NCI-H2171 treated with DMSO at 0.1 percent for 48 hours (cell line): ENCODE measurements around the gene ARHGAP24.
"Not testable (repeated sequence)": the region's sequence is repeated elsewhere in the genome, so short reads cannot be mapped to it uniquely, and the experiment has no call there.

ENCODE experiments used
- DNase-seq: peaks from one replicate; lab custom pipeline; 2025; lab: John Stamatoyannopoulos, UW

Gene ARHGAP24

DNA sequence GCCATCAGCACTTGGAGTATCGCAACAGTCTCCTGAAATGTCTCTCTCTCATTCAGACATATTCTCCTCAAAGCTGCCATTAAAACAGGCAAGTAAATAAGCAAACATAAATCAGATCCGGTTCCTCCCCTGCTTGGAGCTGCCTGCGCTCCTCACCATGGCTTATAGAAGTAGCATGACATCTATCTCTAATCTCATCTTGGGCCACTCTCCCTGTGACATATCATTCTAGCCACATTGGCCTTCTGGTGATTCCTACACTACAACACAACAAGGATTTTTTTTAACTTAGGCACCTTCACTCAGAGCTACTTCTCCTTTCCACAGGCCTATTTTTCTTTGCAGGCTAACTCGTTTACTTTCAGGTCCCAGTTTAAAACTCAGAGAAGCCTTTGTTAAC lies 387.9 kb downstream of the ARHGAP24 start:
- DNase-seq = no peak

DNA sequence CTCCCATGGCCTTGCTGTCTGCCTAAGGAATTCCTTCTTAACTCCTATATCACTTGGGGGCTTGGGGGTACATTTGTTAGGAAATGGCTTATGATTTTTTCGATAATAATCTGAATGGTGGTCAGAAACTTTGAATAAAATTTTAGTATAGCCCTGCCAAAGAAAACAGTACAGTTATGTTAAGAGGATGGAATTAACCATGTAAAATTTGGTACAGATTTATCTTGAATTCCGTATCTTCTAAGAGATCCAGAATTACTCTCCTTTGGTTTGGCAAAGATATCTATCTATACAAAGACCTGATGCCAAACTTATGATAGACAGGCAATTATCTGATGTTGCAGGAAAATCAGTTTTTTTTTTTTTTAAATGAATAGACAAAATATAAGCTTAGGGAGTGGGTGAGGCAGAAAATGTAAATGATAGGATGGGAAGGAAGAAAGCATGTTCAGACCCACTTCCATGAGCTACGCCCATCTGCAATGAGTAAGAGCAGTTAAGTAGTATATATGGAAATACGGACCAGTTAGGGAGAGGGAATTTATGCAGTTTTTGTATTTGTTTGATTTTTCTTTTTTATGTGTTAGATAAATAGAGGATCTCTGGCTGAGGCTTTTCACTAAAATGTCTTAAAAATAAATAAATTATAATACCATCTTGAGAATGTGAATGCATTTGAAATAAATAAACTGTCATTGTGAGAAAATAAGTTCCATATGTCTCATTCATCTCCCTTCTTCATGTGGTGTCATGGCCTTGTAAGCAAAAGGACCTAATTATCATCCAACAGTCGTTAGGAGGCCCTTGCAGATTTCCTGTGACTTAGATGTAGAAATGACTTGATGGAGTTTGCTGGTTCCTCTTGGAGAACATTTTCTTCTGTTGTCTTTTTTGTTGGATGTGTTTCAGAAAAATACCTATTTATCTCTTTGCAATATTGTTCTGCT lies 389.6 kb downstream of the ARHGAP24 start:
- DNase-seq = no peak

DNA sequence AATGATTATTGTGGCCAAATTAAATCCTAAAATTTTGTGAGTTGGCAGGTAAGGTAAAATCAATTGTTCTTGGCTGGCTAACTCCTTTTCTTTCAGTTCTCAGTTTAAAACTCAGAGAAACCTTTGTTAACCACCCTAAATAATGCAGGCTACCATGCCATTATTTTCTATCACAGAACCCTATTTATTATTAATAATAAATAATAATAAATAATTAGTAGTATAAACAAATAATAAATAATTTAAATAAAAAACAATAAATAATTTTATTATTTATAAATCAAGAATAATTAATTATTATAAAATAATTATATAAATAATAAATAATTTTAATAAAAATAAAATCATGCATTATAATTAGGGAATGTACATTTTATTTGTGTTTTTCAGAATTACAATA lies 390.3 kb downstream of the ARHGAP24 start:
- DNase-seq = no peak

DNA sequence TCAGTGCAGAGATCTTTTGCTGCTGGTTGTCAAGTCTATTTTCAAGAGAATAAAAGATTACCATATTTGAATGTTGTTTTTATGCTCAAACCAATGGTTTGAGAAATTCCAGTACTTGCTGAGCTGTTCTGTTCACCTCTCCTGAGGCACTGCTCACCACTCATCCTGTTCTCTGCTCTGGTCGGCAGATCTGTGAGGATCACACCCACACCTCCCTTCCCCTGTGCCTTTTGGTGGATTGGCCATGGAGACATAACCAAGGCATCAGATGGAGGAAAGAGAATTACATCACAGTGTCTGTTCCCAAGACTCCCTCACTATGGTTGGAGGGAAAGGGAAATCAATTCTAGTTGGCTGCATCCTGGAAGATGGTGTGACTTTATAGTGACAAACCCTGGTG lies 391.6 kb downstream of the ARHGAP24 start:
- DNase-seq = no peak

DNA sequence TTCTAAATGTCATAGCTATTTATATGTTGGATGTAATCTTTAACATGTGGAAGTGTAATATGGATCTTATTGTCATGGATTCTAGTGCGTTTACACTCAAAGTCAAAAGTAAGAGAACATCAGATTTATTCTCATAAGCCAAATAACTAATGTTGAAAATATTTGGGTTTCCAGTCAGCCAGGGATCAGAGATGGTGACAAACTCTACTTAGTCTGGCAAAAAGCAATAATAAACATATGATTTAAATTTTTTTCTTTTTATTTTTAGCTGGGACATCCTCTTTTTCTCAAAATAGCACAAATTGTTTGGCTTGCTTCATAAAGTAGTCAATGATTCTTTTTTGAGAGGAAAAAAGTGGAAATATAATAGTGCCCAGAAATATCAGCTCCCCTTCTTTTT lies 392.3 kb downstream of the ARHGAP24 start:
- DNase-seq = no peak

DNA sequence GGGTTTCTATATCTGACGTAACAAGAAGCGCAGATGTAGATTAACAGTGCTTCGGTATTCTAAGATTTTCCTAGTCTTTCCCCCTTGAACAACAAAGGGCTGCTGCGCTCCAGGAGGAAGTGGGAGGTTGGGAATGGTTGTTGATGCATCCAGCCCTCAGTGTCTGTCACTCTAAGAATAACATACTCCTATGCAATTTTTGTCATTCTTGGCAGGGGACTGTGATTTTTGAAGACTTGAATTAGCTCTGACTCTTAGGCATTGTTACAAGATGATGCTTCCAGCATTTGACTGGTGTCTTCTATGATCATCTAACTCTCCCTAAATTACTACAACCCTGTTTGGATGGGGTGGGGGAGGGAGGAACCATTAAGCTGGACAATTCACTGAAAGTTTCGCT lies 394.2 kb downstream of the ARHGAP24 start:
- no peak for DNase-seq

DNA sequence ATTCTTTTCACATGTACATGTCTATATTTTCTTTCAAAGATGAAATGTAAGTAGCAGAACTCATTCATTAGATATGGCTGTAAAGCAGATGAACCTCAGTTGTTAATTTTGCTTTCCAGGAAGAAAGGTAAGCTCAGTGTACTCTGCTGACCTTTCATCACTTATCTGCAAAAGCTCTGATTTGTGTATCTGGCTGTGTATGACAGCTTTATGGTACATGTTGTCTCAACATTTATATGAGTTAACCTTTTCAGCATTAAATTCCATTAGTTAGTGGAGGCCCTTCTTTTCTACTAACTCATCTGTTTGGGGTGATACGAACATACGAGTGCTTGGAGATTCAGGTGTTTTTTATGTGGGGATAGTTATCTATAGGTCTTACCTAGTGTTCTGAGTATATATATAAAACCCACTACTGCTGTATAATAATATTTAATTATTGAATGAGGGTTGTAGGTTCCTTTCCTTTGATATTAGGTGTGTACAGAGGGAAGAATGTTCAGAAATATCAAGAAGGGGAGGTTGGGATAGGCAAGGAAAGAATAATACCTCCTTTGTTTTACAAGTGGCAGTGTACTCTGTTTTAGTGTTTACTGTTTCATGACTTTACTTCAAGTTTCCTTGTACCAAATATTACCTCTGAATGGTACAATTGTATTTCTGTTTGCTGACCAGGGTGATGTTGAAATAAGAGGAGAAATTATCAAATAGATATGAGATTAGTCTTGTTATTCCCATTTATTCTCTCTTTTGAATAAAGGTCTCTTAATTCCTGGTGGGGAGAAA lies 395.5 kb downstream of the ARHGAP24 start:
- no peak for DNase-seq

DNA sequence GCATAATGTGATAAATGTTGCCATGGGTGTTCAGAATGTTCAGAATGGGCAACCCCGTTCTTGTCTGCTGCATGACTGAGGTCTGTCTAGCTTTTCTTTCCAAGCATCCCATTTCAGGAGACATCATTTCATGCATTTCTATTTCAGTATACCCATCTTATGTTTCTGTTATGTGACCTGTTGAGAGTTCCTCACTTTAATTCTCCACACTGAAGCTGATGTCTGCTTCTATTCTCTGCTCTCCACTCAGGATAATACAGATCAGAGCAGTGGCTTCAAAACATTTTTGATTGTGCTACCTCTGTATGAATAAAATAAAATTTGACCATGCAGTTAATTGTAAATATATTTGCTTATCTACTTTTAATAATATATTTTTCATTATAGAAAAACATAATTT lies 398.6 kb downstream of the ARHGAP24 start:
- DNase-seq = no peak

DNA sequence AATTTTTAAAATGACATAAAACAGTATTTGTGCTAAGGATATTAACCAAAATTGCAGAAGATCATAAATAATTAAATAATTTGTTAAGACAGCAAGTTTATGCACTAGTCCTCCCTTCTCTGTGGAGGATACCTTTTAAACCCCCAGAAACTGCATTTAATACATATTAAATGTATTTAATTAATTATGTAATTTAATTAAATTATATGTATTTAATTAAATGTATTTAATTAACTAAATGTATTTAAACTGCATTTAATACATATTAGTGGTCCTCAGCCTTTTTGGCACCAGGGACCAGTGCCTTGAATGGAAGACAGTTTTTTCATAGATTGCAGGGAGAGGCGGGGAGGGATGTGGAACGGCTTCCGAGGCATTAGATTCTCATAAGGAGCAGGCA lies 404.6 kb downstream of the ARHGAP24 start:
- DNase-seq = no peak

DNA sequence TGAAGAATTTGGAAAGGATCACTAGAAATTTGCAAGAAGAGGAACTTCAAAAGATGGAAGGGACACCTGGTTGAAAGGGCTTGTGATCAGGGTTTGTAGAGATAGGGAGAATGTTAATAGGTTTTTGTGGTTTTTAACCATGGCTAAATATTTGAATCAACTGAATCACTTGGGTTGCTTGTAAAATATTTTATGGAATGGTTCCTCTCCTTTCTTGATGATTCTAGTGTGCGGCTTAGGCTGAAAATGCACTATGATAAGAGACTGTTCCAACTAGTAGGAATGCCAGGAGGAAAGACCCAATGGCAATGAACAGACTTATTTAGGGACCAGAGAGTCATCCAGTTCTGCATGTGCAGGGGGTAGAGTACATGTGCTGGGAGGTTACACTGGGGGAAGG lies 408.2 kb downstream of the ARHGAP24 start:
- no peak for DNase-seq

DNA sequence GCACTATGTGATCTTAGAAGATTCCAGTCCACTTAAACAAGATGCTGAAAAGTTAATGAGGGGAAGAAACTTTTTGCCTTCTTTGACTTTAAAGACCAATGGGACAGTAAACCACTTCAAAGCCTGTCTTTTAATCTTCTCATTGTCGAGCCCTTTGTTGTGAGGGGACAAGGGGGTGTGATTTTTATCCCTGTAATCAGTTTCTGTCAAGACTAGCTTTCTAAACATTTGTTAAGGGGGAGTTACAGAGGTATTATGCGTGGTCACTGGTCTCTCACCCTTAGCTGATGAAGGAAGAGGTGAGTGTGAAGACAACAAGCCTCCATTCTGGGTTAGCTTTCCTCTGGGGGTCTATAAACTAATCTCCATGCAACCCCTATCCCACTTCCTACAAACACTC lies 409.3 kb downstream of the ARHGAP24 start:
- DNase-seq = no peak

DNA sequence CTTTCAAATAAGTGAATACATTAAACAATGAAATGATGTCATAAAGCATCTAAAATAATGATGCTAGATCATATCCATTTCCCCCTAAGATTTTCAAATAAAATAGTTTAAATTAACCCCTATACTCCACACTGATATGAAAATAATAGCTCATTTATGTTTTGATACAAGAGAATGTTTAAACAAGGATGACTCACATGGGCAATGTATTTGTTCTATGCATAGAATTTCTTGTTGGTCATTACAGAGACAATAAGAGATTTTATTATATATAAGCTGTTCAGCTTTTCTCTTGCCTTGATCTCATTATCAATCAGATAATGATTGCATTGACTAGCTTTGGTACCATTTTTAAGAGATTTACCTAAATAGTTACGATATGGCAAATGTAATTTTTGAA lies 411.7 kb downstream of the ARHGAP24 start:
- DNase-seq = no peak

DNA sequence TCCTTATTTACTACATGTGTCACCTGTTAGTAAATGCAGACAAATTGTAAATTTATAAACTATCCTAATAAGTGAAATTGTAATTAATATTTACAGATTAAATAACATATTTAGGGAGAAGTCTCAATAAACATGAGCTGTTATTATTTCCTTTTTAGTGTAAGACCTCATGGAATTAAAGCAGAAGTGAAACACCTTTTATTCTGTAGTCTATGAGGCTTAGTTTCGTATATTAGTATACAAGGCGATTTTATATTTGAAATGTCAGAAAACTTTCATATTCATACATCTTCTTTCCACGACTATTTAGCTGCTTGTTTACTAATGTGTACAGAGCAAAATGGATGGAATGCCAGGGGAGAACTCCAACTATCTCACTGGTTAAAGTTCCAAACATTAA lies 414.4 kb downstream of the ARHGAP24 start:
- no peak for DNase-seq

DNA sequence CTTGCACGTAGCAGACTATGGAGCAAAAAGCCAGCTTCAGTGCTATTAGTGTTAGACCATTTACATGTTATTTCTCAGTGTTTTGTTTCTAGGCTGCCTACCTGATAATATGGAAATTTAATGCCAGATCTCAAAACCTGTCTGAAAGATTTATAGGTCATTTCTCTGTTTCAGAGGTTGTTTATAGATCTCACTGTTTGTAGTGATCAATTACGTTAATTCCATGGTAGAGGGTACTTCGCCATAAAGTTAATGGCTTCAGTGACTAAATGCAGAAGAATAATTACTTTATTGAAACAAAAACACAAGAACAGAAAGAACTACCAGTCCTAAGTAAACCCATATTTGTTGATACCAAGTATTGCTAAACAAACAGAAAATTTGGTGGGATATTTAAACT lies 420.8 kb downstream of the ARHGAP24 start:
- DNase-seq = no peak

DNA sequence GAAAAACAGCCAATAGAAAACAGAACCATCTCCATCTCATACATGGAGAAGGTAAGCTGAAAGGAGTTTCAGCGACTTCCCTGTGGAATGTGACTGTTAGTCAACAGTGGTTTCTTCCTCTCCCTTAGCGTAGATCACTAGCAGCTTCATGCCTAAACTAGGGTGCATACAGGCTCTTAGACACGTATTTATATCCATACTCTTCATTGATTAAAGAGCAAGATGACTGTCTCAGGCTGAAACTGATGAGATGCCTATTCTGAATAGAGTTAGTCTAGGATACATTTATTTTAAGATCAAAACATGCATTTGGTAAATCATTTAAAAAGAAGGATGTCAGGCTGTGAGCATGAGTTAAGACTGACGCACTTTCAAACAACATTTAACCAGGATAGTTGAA lies 423.3 kb downstream of the ARHGAP24 start:
- no peak for DNase-seq

DNA sequence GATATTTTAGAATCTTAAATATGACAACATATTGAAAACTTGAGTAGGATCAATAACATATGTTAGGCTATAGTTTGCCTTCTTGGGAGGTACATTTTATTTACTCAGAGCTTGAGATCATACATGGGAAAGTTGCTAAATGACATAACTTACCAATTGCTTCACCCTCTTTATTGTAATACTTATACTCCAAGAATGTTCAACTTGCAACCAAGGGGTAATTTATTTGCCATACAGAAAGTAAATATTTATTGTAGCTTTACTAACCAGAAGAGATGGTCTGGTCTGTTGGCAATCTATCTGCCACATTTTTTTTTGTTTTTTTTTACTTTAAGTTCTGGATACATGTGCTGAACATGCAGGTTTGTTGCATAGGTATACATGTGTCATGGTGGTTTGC lies 426.6 kb downstream of the ARHGAP24 start:
- no peak for DNase-seq

DNA sequence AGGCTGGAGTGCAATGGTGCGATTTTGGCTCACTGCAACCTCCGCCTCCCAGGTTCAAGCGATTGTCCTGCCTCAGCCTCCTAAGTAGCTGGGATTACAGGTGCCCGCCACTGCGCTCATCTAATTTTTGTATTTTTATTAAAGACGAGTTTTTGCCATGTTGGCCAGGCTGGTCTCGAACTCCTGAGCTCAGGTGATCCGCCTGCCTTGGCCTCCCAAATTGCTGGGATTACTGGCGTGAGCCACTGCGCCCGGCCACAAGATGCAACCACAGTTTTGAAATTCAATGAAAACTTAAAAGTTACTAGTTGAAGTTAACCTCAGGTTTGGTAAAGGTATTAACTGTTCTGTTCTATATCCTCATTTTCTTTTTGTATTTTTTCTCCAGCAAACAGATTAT lies 427.7 kb downstream of the ARHGAP24 start:
- not testable (repeated sequence) for DNase-seq

DNA sequence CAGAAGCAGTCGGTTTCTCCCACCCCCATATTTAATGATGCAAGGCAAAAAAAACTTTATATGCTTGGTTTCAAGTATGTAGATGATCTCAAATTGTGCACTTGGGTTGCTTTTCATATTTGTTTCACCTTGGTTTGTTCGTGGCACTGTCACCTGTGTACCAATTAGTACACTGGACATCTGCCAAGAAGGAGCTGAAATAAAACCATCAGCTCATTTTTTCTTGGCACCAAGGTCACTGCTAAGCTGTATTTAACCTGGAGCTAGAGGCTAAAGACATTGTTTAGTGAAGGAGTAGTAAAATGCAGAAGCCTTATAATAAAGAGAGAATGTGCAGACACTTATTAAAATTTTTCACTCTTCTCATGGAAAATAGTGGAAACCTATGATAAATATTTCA lies 430.8 kb downstream of the ARHGAP24 start:
- DNase-seq = peak; percentile 62

DNA sequence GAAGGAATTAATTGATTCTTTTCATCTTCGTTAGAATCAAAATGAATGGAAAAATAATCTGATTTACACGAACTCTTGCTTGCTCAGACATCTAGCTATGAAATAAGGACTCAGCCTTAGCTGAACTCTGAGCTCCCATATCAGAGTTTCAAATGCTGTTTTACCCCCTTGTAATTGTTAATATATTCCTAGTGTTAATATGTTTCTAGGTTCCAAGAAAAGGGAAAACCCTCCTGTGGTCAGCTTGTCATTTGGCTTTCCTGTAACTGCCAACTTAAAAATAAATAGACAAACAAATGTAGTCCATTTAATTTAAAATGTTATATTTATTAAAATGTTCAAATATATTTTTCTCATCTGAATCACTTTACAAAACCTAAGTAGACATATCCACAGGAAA lies 432.1 kb downstream of the ARHGAP24 start:
- DNase-seq = no peak

DNA sequence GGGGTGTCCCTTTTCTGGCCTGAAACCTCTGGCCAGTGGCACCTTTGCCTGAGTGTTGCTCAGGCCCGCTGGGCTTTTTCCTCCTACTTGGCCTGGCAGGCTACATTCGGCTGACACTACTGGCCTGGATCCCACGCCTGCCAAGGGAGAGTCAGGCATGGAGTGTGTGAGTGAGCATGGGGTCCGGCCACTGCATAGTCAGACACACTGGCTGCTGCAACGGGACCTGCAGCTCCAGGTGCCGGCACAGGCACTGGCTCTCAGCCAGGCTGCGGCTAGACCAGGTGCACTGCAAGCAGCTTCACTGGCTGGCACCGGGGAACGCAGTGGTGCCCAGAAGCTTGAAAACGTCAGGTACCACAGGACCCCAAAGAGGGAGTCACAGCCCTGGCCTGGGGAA lies 434.9 kb downstream of the ARHGAP24 start:
- DNase-seq = no peak

DNA sequence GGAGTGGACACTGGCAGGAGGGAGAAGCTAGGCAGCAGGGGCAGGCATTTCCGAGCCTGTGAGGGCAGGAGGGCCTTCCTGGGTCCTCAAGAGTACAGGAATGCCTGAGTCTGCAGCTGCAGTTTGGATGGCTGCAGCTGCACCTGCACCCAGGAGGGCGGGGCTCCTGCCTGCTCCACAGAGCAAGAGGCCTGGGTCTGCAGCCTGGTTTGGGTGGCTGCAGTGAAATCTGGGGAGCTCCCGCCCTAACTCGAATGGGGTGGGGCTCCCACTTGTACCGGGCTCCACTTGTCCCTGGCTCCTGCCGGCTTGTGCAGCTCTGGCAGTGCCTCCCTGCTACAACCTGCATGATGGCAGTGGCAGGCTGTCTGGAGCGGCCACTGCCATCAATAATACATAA lies 436.0 kb downstream of the ARHGAP24 start:
- DNase-seq = no peak

DNA sequence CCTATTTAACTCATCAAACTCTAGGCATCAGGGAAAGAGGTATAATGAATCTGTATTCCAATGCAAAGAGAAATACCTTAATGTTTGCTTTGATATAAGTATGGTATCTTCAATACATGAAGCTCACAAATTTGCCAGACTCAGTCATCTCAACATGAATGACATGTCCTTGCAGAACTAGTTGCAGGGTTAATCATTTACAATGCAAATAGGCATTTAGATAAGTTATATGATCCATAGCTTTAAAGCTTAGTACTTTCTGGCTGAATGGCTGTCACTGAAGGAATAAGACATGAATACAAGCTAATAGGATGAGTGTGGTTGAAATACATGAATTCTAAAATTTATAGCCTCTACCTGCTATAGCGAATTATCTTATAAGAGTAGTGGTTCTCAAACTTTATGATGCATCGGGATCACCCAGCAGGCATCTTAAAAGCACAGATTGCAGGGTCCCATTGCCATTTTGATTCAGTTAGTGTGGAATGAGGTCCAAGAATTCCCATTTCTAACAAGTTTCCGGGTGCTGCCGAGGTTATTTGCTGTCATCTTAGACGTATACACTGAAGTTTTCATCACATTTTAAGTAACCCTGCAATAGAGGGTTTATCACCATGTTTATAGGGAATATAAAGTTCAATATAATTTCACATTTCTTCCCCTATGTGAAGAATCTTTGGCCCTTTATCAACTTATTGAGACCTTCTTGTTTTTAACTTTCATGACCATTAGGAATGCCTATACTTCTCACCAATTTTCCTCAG lies 439.2 kb downstream of the ARHGAP24 start:
- DNase-seq = no peak

DNA sequence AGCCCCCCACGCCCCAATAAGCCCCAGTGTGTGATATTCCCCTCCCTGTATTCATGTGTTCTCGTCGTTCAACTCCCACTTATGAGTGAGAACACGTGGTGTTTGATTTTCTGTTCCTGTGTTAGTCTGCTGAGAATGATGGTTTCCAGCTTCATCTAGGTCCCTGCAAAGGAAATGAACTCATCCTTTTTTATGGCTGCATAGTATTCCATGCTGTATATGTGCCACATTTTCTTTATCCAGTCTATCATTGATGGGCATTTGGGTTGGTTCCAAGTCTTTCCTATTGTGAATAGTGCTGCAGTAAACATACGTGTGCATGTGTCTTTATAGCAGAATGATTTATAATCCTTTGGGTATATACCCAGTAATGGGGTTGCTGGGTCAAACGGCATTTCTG lies 440.6 kb downstream of the ARHGAP24 start:
- not testable (repeated sequence) for DNase-seq
